HEK293 (cell line): ENCODE data around the gene DSP.

ENCODE experiments used
- CTCF ChIA-PET: fragments of 350-600 bp; formaldehyde crosslinking; extraction: SDS; loops from one replicate; lab custom pipeline; 2021; ENCODE audit warnings: antibody characterized with exemption; lab: Yijun Ruan, JAX
- POLR2A ChIA-PET: fragments of 300-600 bp; formaldehyde crosslinking; extraction: SDS; loops from one replicate; lab custom pipeline; 2020; ENCODE audit warnings: antibody characterized with exemption, inconsistent platforms; lab: Yijun Ruan, JAX
- H3K27ac ChIP-seq: fragments of 200-500 bp; sonication (Bioruptor generic); 2 replicates; pipeline ENCODE4 v1.5.1; 2014; ENCODE audit warnings: low read depth, low read length, control low read depth, inconsistent platforms; ENCODE audit errors: extremely low read depth
- H3K36me3 ChIP-seq, 2 experiments: fragments of 200-500 bp in 1 of 2; sonication (Bioruptor generic) in 1 of 2; 1 replicate in 1 of 2; 2 replicates in 1 of 2; pipeline ENCODE4 v1.5.1; 2014 to 2017; ENCODE audit warnings: inconsistent platforms in 2 of 2, low read length in 2 of 2; ENCODE audit not compliant: control insufficient read depth in 2 of 2, insufficient read depth in 1 of 2
- H3K4me1 ChIP-seq: fragments of 200-500 bp; sonication (Bioruptor generic); 2 replicates; pipeline ENCODE4 v1.5.1; 2014; ENCODE audit warnings: mild to moderate bottlenecking, low read length, inconsistent platforms; ENCODE audit not compliant: control insufficient read depth, insufficient read depth
- H3K4me3 ChIP-seq: 2 replicates; pipeline ENCODE4 v1.5.1; 2011; ENCODE audit warnings: low read depth, mild to moderate bottlenecking, control low read depth, low read length, moderate library complexity
- H3K9me3 ChIP-seq: fragments of 200-500 bp; sonication (Bioruptor generic); 2 replicates; pipeline ENCODE4 v1.5.1; 2014; ENCODE audit warnings: low read depth, low read length, inconsistent platforms; ENCODE audit not compliant: control insufficient read depth, insufficient read depth
- GLIS2 ChIP-seq: fragments of 450-650 bp; formaldehyde crosslinking; IDR thresholded peaks from 2 replicates; pipeline ENCODE4 v1.5.1; 2016; ENCODE audit warnings: missing biosample characterization, missing genetic modification characterization
- HOXD13 ChIP-seq: sonication (generic); formaldehyde crosslinking; IDR thresholded peaks from 2 replicates; pipeline ENCODE4 v1.8.0; 2022; ENCODE audit warnings: missing genetic modification reagents, borderline replicate concordance
- KLF1 ChIP-seq: fragments of 450-650 bp; formaldehyde crosslinking; IDR thresholded peaks from 2 replicates; pipeline ENCODE4 v1.5.1; 2016; ENCODE audit warnings: missing biosample characterization, missing genetic modification characterization
- KLF16 ChIP-seq: fragments of 450-650 bp; formaldehyde crosslinking; IDR thresholded peaks from 2 replicates; pipeline ENCODE4 v1.5.1; 2017; ENCODE audit warnings: missing biosample characterization, missing genetic modification characterization
- KLF7 ChIP-seq: fragments of 450-650 bp; formaldehyde crosslinking; IDR thresholded peaks from 2 replicates; pipeline ENCODE4 v1.5.1; 2016; ENCODE audit warnings: missing biosample characterization, missing genetic modification characterization, borderline replicate concordance
- KLF9 ChIP-seq: fragments of 450-650 bp; formaldehyde crosslinking; IDR thresholded peaks from 2 replicates; pipeline ENCODE4 v1.5.1; 2016; ENCODE audit warnings: missing biosample characterization, missing genetic modification characterization, low read depth
- MZF1 ChIP-seq: fragments of 450-650 bp; formaldehyde crosslinking; IDR thresholded peaks from 2 replicates; pipeline ENCODE4 v1.5.1; 2017; ENCODE audit warnings: missing biosample characterization, missing genetic modification characterization, borderline replicate concordance
- RBAK ChIP-seq: fragments of 450-650 bp; formaldehyde crosslinking; IDR thresholded peaks from 2 replicates; pipeline ENCODE4 v1.5.1; 2016; ENCODE audit warnings: missing biosample characterization, missing genetic modification characterization
- WT1 ChIP-seq: fragments of 450-650 bp; formaldehyde crosslinking; IDR thresholded peaks from 2 replicates; pipeline ENCODE4 v1.5.1; 2016; ENCODE audit warnings: missing biosample characterization, missing genetic modification characterization
- ZBTB7A ChIP-seq: fragments of 450-650 bp; formaldehyde crosslinking; IDR thresholded peaks from 2 replicates; pipeline ENCODE4 v1.5.1; 2016; ENCODE audit warnings: low read depth, missing biosample characterization, missing genetic modification characterization
- ZFHX2 ChIP-seq: fragments of 450-650 bp; formaldehyde crosslinking; conservative IDR thresholded peaks from 2 replicates; pipeline ENCODE4 v1.5.1; 2016; ENCODE audit warnings: missing biosample characterization, missing genetic modification characterization
- ZNF133 ChIP-seq: fragments of 450-650 bp; formaldehyde crosslinking; IDR thresholded peaks from 2 replicates; pipeline ENCODE4 v1.5.1; 2016; ENCODE audit warnings: missing biosample characterization, missing genetic modification characterization
- ZNF146 ChIP-seq: fragments of 450-650 bp; formaldehyde crosslinking; IDR thresholded peaks from 2 replicates; pipeline ENCODE4 v1.5.1; 2016; ENCODE audit warnings: missing biosample characterization, missing genetic modification characterization
- ZNF19 ChIP-seq: fragments of 450-650 bp; formaldehyde crosslinking; IDR thresholded peaks from 2 replicates; pipeline ENCODE4; 2016; ENCODE audit warnings: missing biosample characterization, missing genetic modification characterization, low read depth
- ZNF221 ChIP-seq: fragments of 450-650 bp; formaldehyde crosslinking; IDR thresholded peaks from 2 replicates; pipeline ENCODE4 v1.5.1; 2017; ENCODE audit warnings: missing biosample characterization, missing genetic modification characterization, borderline replicate concordance
- ZNF239 ChIP-seq: fragments of 450-650 bp; formaldehyde crosslinking; IDR thresholded peaks from 2 replicates; pipeline ENCODE4 v1.5.1; 2016; ENCODE audit warnings: missing biosample characterization, missing genetic modification characterization
- ZNF354C ChIP-seq: fragments of 450-650 bp; formaldehyde crosslinking; IDR thresholded peaks from 2 replicates; pipeline ENCODE4 v1.5.1; 2016; ENCODE audit warnings: missing biosample characterization, missing genetic modification characterization, low read depth, borderline replicate concordance
- ZNF398 ChIP-seq: fragments of 450-650 bp; formaldehyde crosslinking; IDR thresholded peaks from 2 replicates; pipeline ENCODE4 v1.5.1; 2017; ENCODE audit warnings: missing biosample characterization, missing genetic modification characterization
- ZNF600 ChIP-seq: fragments of 450-650 bp; formaldehyde crosslinking; IDR thresholded peaks from 2 replicates; pipeline ENCODE4 v1.5.1; 2016; ENCODE audit warnings: missing biosample characterization, missing genetic modification characterization
- ZNF670 ChIP-seq: fragments of 450-650 bp; formaldehyde crosslinking; IDR thresholded peaks from 2 replicates; pipeline ENCODE4 v1.5.1; 2016; ENCODE audit warnings: missing biosample characterization, missing genetic modification characterization, low read depth
- ZSCAN23 ChIP-seq: fragments of 450-650 bp; formaldehyde crosslinking; IDR thresholded peaks from 2 replicates; pipeline ENCODE4 v1.5.1; 2016; ENCODE audit warnings: missing biosample characterization, missing genetic modification characterization
- TF ChIP-seq, protein P1 (sequence below): fragments of 450-650 bp; formaldehyde crosslinking; IDR thresholded peaks from 2 replicates; pipeline ENCODE4 v1.5.1; 2017; ENCODE audit warnings: missing biosample characterization, missing genetic modification characterization
- TF ChIP-seq, protein P2 (sequence below): fragments of 450-650 bp; formaldehyde crosslinking; IDR thresholded peaks from 2 replicates; pipeline ENCODE4 v1.5.1; 2016; ENCODE audit warnings: missing biosample characterization, missing genetic modification characterization, low read depth
- TF ChIP-seq, protein P3 (sequence below): fragments of 450-650 bp; formaldehyde crosslinking; IDR thresholded peaks from 2 replicates; pipeline ENCODE4 v1.5.1; 2016; ENCODE audit warnings: missing biosample characterization, missing genetic modification characterization
- TF ChIP-seq, protein P4 (sequence below): fragments of 450-650 bp; formaldehyde crosslinking; IDR thresholded peaks from 2 replicates; pipeline ENCODE4 v1.5.1; 2016; ENCODE audit warnings: missing biosample characterization, missing genetic modification characterization

DSP gene

GRCh38 chr6:7528565-7528964, 12.9 kb upstream of the DSP start (continued):
- TF ChIP-seq ZNF398 (tag by site-specific recombination) (no peak), ZFHX2 (tag by site-specific recombination) (0 out of 2 replicates have a peak, but pooled peaks have one; percentile 10), KLF16 (tag by site-specific recombination) (no peak)

GRCh38 chr6:7529141-7529540, 12.3 kb upstream of the DSP start:
- Histone ChIP-seq H3K36me3 (no peaks in the 10 kb centered on the region), H3K4me1 (peaks cover 3% of the 10 kb centered on the region; the same call in 1 of the 2 replicates), H3K4me3 (no peak overlapping the region), H3K27ac (no peak overlapping the region), H3K9me3 (no peaks in the 10 kb centered on the region)
- TF ChIP-seq ZBTB7A (tag by site-specific recombination) (no peak), KLF1 (tag by site-specific recombination) (no peak), WT1 (tag by site-specific recombination) (no peak), ZNF19 (tag by site-specific recombination) (no peak), ZNF354C (tag by site-specific recombination) (no peak), KLF7 (tag by site-specific recombination) (no peak), ZNF239 (tag by site-specific recombination) (no peak), ZNF146 (tag by site-specific recombination) (no peak), GLIS2 (no peak), ZSCAN23 (no peak)
- TF ChIP-seq, protein P1, sequence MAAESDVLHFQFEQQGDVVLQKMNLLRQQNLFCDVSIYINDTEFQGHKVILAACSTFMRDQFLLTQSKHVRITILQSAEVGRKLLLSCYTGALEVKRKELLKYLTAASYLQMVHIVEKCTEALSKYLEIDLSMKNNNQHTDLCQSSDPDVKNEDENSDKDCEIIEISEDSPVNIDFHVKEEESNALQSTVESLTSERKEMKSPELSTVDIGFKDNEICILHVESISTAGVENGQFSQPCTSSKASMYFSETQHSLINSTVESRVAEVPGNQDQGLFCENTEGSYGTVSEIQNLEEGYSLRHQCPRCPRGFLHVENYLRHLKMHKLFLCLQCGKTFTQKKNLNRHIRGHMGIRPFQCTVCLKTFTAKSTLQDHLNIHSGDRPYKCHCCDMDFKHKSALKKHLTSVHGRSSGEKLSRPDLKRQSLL (tag by site-specific recombination), result no peak
- POLR2A ChIA-PET, result interaction anchor here (0.9 to 2.0 kb wide), 4 partner anchors 8 to 17 kb away, joined by 3 to 12 read pairs (median 4); partner anchors contain the start of gene DSP
- CTCF ChIA-PET, result no interaction called here

DNA sequence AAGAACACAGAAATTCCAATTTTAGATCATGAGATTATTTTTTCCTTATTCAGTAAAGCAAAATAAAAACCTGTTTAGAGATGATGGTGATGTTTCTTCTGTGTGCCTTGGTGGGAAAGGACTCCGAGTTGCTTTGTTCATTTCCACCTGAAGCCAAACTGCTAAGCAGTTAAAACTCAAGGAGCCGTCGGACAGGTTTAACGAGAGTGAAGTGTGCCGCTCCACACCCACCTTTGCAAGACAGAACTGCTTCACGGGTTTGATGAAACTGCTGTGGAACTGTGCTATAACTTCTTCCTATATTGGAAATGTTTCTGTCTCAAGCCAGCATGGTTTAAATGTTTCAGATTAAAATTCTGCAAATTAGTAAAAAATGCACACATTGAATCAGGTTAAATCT, 9.2 kb upstream of the DSP start:
- CTCF ChIA-PET, result no interaction called here
- no peak overlapping the region for H3K4me3 ChIP-seq
- TF ChIP-seq ZNF221 (tag by site-specific recombination) (no peak), KLF9 (tag by site-specific recombination) (no peak), ZNF600 (tag by site-specific recombination) (no peak), HOXD13 (no peak), ZNF133 (tag by site-specific recombination) (no peak), MZF1 (tag by site-specific recombination) (no peak), ZNF670 (tag by site-specific recombination) (no peak), RBAK (tag by site-specific recombination) (no peak)
- TF ChIP-seq, protein P2, sequence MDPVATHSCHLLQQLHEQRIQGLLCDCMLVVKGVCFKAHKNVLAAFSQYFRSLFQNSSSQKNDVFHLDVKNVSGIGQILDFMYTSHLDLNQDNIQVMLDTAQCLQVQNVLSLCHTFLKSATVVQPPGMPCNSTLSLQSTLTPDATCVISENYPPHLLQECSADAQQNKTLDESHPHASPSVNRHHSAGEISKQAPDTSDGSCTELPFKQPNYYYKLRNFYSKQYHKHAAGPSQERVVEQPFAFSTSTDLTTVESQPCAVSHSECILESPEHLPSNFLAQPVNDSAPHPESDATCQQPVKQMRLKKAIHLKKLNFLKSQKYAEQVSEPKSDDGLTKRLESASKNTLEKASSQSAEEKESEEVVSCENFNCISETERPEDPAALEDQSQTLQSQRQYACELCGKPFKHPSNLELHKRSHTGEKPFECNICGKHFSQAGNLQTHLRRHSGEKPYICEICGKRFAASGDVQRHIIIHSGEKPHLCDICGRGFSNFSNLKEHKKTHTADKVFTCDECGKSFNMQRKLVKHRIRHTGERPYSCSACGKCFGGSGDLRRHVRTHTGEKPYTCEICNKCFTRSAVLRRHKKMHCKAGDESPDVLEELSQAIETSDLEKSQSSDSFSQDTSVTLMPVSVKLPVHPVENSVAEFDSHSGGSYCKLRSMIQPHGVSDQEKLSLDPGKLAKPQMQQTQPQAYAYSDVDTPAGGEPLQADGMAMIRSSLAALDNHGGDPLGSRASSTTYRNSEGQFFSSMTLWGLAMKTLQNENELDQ, result no peak
- TF ChIP-seq, protein P3, sequence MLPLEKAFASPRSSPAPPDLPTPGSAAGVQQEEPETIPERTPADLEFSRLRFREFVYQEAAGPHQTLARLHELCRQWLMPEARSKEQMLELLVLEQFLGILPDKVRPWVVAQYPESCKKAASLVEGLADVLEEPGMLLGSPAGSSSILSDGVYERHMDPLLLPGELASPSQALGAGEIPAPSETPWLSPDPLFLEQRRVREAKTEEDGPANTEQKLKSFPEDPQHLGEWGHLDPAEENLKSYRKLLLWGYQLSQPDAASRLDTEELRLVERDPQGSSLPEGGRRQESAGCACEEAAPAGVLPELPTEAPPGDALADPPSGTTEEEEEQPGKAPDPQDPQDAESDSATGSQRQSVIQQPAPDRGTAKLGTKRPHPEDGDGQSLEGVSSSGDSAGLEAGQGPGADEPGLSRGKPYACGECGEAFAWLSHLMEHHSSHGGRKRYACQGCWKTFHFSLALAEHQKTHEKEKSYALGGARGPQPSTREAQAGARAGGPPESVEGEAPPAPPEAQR (tag by site-specific recombination), result no peak
- TF ChIP-seq, protein P4, sequence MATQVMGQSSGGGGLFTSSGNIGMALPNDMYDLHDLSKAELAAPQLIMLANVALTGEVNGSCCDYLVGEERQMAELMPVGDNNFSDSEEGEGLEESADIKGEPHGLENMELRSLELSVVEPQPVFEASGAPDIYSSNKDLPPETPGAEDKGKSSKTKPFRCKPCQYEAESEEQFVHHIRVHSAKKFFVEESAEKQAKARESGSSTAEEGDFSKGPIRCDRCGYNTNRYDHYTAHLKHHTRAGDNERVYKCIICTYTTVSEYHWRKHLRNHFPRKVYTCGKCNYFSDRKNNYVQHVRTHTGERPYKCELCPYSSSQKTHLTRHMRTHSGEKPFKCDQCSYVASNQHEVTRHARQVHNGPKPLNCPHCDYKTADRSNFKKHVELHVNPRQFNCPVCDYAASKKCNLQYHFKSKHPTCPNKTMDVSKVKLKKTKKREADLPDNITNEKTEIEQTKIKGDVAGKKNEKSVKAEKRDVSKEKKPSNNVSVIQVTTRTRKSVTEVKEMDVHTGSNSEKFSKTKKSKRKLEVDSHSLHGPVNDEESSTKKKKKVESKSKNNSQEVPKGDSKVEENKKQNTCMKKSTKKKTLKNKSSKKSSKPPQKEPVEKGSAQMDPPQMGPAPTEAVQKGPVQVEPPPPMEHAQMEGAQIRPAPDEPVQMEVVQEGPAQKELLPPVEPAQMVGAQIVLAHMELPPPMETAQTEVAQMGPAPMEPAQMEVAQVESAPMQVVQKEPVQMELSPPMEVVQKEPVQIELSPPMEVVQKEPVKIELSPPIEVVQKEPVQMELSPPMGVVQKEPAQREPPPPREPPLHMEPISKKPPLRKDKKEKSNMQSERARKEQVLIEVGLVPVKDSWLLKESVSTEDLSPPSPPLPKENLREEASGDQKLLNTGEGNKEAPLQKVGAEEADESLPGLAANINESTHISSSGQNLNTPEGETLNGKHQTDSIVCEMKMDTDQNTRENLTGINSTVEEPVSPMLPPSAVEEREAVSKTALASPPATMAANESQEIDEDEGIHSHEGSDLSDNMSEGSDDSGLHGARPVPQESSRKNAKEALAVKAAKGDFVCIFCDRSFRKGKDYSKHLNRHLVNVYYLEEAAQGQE (tag by site-specific recombination), result no peak

More for the DNA sequence above, 9.2 kb upstream of the DSP start:
- no peak overlapping the region for H3K27ac ChIP-seq
- POLR2A ChIA-PET, result interaction anchor here (1.5 kb wide), 1 partner anchor 9 kb away, joined by 6 read pairs; the partner anchor contains the start of gene DSP
- no peaks in the 10 kb centered on the region for H3K36me3 ChIP-seq
- H3K4me1 ChIP-seq, result peaks cover 4% of the 10 kb centered on the region
- no peaks in the 10 kb centered on the region for H3K9me3 ChIP-seq
